Lower leg skin (tissue), 3 donors: Measurements from ENCODE around the gene CTNNA2.

ENCODE experiments used
- CTCF ChIP-seq, 3 donors: fragments of 450-650 bp; IDR thresholded peaks; one replicate each; pipeline ENCODE4 v1.5.1; 2016; ENCODE audit warnings: antibody characterized with exemption in 3 of 3, mild to moderate bottlenecking in 3 of 3, moderate library complexity in 2 of 3
- POLR2A ChIP-seq, 2 donors: fragments of 450-650 bp; IDR thresholded peaks; one replicate each; pipeline ENCODE4 v1.6.1; 2016 to 2017; ENCODE audit warnings: antibody characterized with exemption in 2 of 2, mild to moderate bottlenecking in 1 of 2, moderate library complexity in 1 of 2

GRCh38 chr2:79796641-79797040 lies 283.8 kb downstream of the CTNNA2 start:
- TF ChIP-seq CTCF (IDR thresholded peaks at IDR 0.05) = no peak
- TF ChIP-seq POLR2A (IDR thresholded peaks at IDR 0.05) = no peak
